IPS-NIHi7 (cell line): ENCODE results near the gene SUMF1.

ENCODE experiments used
- DNase-seq: peaks from one replicate; pipeline ENCODE4 v3.0.0; 2012; ENCODE audit warnings: mixed read lengths; ENCODE audit errors: extremely low spot score

The SUMF1 gene

GRCh38 chr3:4497843-4498324 lies 30.8 kb upstream of the SUMF1 start:
- no peak for DNase-seq

- no peak for DNase-seq
Measured at GRCh38 chr3:4497005-4497692, 30.1 kb upstream of the SUMF1 start.

DNA sequence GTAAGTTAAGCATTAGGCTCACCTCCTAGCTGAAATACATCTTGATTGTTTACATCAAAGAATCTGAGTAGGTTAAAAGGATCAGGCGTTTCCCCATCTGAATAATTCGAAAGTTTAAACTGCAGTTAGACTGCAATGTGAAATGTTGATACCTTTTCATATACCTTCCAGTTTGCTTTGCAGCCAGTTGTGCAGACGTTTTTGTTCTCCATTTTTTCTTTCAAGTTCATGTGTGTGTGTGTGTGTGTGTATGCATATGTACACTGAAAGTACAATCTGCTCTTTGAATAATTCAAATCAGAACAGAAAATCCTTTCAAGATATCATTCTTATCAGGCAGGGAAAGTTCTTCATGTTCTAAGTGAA lies 29.0 kb upstream of the SUMF1 start:
- DNase-seq = no peak

DNA sequence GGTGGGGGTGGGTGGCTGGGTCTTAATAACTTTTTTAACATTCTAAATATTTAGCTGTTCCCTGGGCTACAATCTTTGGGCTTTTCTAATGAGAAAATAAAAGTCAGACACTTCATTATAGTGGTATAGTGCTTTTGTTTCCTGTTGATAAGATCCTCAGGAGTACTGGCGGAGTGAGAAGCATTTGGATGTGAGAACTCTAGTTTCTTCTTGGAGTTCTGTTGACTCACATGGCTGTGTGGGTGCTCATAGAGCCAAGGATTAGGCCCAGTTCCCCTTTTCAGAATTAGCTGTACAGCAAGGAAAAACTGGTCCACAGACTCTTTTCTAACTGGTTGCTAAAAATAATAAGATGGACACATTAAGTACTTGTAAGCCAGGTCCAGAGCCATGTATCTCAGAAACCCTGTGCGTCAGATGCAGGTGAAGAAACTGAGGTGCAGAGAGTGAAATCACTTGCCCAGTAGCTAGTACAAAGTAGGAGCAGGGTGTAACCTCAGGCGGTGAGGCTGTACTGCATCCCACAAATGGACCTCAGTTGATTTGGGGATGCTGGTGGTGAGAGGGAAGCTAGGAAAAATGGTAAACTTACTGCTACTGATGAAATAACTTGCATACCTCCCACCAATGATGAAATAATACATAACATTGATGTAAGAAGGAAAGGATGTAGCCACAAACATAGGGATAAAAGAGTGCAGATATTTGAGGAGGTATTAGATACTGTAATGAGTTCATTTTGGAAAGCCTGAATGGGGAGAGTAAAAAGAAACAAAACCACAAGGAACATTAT lies 28.4 kb upstream of the SUMF1 start:
- DNase-seq = no peak

DNA sequence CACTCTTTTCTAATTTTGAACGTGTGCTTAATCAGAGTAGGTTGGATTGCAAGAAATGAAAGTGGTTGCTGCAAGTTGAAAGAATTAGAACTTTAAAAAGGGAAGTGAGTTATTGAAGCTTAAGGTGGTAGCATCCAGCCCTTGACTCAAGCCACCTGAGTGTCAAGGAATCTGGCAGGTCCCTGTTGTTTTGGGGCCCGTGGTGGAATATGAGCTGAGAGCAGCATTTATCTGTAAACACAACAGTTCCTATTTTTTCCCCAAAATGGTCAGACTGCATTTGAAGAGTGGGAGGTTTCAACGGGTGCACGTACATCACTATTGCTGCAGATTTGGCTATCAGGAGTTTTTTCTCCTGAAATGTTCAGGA lies 27.8 kb upstream of the SUMF1 start:
- DNase-seq = no peak

- peak; percentile 33 for DNase-seq
Measured at GRCh38 chr3:4493941-4494894, 27.1 kb upstream of the SUMF1 start.

DNA sequence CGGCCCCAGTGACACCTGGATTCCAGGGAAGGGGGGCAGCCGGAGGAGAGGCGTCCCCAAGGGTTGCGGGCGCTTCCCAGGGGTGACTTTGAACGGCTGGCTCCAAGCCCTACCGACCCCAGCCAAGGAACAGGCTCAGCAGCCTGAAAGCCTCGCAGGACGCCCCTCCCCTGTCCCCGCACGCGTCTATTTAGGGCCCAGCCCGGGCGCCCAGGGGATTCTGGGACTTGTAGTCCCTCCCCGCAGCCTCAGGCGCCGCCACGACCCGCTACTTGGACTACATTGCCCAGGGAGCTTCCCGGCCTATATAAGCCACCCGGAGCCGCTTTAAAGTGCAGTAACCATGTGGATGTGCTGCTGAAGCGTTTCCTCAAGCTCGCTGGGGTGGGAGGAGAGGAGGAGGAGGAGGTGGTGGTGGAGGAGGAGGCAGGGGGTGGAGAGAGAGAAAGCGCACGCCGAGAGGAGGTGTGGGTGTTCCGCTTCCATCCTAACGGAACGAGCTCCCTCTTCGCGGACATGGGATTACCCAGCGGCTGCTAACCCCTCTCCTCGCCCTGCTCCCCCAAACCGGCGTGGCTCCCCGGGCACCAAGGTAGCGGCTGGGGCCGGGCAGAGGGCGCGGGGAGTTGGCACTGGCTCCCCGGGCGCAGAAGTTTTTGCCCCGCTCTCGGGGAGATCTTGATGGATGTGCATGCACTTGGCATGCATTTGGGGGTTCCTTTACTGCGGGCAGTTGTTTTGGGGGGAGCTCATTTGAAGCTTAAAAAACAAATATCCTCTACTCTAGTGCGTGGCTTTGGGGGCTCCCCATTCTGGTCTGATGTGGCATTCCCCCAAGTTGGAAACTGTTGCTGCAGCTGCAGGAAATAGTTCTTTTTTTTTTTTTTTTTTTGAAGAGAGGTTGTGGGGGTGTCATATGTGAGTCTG lies 26.2 kb upstream of the SUMF1 start, which contains the start of gene ITPR1:
ITPR1 (plus strand) TSS at position 335 of the 927 bp plus-strand sequence. CDS start 23,144 bp downstream, outside the sequence.
- DNase-seq = peak; percentile 97

- DNase-seq = peak; percentile 55
Measured at GRCh38 chr3:4492208-4493013, 25.3 kb upstream of the SUMF1 start.

- no peak for DNase-seq
Measured at GRCh38 chr3:4491855-4492207, 24.8 kb upstream of the SUMF1 start.

DNA sequence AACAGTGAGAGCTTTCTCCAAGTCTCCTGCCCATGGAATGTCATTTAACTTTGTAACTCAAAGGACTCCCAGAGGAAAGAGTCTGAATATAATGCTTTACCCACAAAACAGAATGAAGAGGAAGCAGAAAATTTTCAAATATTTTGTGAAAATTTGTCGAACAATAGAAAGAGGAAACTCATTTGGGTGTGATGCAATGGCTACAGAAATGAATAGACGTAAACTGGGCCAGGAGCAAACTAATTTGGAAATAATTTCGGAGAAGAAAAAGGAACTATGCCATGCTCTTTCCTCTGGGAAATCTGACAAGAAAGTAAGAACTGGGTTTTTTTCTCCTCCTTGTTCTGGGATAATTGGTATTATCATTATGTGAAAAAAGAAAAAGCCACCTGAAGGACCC lies 11.2 kb upstream of the SUMF1 start:
- no peak for DNase-seq

- no peak for DNase-seq
Measured at GRCh38 chr3:4476496-4476895, 9.4 kb upstream of the SUMF1 start.

GRCh38 chr3:4475804-4476203 lies 8.7 kb upstream of the SUMF1 start:
- no peak for DNase-seq

GRCh38 chr3:4474683-4475490 lies 7.8 kb upstream of the SUMF1 start:
- no peak for DNase-seq

DNA sequence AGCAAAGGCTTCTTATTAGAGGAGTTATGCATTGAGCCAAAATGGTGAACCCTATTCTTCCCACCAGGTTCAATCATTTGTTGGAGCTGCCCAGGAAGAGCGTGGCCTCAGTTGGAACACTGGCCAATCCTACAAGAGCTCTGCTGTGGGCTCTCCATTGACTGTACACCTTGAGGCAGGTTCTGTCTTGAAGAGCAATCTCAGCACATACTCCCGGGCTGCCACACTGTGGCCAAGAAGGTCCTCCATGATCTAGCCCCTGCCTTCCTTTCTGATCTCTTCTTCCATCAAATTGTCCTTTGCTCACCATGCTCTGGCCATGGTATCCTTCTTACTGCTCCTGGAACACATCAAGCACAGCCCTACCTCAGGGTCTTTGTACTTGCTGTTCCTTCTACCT lies 5.7 kb upstream of the SUMF1 start:
- no peak for DNase-seq

DNA sequence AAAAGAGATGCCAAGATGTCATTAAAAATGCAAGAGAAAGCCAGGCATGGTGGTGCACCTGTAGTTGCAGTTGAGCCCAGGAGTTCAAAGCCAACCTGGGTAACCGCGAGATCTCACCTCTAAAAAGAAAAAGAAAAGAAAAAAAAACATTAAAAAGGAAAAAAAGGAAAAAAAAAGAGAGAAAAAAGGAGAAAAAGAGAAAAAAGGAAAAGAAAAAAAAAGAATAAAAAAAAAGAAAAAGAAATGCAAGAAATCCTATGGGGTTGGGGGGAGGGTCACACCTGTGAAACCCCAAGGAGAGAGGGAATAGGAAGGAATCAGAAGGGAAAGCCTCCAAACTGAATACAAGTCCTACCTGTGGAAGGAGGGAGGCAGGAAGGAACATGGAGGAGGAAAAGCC lies 5.2 kb upstream of the SUMF1 start:
- no peak for DNase-seq

GRCh38 chr3:4471907-4472306 lies 4.8 kb upstream of the SUMF1 start:
- no peak for DNase-seq

DNA sequence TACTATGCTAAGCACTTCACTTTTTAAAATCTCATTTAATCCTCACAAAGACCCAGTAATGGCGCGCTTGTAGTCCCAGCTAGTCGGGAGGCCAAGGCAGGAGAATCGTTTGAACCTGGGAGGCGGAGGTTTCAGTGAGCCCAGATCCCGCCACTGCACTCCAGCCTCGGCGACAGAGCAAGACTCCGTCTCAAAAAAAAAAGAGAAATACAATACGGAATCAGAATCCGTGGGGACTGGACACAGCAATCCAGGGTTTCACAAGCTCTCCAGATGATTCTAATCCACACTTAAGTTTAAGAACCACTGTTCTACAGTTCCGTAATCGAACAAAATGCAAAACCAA lies 426 bp upstream of the SUMF1 start:
- DNase-seq = no peak

- DNase-seq = no peak
Measured at GRCh38 chr3:4464576-4464975, 2.5 kb downstream of the SUMF1 start.

DNA sequence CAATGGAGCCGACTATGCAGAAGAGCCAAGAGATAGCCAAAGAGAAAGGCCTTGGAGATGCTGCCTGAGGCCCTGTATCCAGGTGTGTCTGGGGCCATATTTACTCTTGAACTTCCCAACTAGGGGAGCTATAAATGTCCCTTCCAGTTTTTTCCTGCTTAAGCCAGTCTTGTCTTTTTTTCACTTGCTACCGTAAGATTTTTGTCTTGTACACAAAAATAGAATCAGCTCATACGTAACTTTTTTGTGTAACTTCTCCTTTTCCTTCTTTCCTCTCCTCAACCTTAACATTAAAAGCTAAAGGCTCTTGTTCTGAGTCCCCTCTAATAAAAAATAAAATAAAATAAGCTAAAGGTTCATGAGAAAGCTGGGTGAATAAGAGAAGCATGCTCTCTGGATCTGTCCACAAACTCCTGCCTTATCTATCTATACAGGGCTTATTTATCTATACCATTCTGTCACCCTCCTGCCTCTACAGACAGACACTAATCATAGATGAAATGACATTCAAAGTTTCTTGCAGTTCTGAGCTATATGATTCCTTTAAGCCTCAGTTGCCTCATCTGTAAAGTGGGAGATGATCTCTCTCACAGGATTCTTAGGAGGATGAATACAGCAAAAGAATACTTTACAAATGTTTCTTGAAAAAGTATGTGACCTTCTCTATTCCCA lies 4.6 kb downstream of the SUMF1 start:
- no peak for DNase-seq
